GM21367 (cell line): ENCODE measurements around the gene EHF.

Experiments used
- ATAC-seq: cut with Tn5 transposase; IDR thresholded peaks from one replicate; pipeline ENCODE4 v1.9.1; 2021; ENCODE audit not compliant: unreplicated experiment

Gene EHF

DNA sequence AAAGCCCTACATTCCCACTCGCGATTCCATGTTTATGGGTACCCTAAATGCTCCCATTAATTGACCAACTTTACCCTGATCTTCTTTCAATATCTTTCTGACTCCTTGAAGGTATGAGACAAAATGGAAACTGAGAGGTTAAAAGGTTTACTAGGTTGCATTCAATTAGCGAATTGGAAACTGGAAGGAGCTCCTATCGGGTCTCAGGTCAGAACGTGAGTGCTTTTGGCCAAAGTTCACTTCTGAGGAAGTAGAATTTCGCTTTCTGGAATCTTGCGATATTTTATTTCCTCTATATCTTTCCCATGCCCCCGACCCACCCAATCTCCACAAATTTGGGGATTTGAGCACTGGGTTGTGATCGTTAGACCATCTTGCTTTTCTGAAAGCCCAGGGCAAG is 2.6 kb downstream of the EHF start:
- no peak for ATAC-seq

DNA sequence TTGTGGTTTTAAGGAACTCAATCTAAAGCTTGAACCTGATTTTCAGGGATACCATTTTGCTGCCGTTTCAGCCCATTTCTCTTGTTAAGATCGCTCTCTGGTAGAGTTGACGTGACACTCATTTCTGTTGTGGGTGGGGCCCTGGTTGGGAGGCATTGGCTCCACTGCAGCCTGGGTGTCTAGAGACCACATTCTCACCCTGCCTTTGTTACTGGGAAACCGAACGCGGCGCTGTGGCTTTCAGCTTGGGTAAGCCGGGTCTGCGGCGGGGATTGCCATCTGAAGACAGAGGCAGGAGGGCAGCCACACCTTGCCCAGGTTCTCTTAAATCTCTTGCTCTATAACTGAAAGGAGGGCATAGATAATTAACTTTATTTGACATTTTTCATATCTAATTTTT is 3.2 kb downstream of the EHF start:
- ATAC-seq = peak; percentile 77

DNA sequence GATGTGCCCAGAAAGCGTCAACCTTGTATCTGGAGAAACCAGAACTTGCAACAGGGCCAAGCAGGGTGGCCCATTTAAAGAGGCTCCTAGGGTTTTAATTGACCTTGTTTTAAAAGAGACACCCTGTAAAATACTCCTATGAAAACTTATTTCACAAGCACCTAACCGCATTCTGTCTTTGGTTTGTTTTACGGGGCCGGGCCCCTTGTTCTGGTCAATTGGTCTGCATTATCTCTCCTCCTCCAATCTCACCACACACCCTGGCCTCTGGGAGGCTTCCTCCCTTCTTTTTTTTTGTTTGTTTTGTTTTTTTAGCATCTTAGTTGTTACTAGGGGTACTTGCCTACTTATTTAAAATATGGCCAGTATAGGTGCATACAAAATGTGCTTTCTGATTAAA is 4.7 kb downstream of the EHF start:
- no peak for ATAC-seq

DNA sequence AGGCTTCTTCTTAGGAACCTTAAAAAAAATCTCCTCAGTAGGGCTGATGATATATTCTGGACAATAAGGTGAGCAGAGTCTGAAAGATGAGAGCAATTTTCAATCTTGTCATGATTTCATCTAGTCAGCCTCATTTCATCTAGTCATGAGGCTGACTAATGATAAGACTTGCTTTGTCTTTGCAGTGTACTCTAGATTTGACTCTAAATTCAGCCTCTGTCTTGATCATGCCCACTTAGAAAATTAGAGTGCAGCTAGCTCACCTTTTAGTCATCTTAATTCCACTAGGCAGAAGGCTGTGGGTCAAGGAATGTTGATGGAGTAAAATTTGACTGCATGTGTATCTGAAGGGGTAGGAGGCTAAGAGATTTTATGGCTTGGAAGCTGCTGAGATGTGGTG is 5.5 kb downstream of the EHF start:
- no peak for ATAC-seq

DNA sequence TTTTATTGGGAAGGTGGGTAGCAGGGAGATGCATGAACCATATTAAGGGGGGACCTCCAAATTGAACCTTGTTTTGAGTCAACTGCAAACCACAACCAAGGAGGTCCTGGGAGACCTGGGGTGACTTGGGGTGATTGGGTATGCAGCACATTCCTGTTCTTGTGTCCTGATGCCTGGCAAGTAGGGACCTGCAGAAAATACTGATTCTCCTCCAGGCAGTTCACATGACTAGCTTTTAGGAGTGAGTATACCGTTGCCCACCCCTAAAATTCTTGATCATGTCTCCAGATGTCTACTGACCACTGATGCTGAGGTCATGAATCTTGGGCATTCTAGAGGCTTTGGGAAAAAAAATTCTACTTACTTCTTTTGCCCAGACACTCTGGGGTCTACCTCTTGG is 6.3 kb downstream of the EHF start:
- ATAC-seq = no peak

DNA sequence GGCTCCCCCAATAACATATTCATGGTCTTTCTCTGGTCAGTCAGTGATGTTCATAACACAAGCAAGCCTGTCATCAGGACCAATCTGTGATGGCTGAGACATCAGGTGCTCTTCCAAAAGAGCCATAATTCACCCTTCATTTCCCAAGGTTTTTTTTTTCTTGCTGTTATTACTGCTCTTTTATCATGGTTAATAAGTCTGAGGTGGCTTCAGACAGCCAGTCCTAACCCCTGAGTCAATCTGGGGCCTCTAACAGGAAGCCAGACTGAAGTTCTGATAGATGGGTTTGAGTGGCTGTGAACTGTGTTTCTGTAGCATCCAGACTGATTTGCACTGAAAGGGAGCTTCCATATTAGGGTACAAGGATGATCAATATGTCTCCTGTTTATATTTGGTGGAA is 8.8 kb downstream of the EHF start:
- no peak for ATAC-seq

DNA sequence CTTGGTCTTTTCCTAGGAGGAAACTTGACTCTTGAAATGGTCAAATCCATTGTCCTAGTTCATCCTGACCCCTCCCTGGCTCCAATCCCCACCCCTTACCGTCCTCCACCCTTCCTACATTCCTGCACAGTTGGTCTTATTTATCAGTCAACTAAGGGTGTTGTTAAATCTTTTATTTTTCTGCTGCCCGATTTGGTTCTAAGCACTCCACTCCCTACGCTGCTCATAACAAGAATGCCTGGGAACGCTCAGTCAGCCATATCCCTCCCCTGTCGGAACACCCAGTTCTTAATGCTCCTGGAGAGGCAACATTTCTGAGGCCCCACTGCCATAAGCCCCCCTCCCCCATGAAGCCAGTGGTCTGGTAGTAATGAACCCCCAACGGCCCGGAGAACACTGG is 9.7 kb downstream of the EHF start:
- no peak for ATAC-seq

DNA sequence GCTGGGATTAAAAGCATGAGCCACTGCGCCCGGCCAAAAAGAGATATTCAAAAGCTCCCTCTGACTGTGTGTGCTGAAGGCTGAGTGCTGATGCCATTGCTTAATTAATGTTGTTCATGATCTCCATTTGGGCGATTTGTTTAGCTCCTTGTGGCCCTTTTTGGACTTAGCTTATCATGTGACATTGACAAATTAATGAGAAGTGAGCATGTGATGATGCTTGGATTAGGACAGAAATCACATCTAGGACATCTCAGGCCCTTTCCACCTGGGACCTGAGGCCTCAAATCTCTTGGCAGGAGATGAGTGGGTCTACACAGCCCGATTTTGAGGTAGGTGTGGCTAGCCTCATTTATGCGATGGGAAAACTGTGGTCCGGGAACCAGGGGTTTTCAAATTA is 10.4 kb downstream of the EHF start:
- ATAC-seq = no peak

DNA sequence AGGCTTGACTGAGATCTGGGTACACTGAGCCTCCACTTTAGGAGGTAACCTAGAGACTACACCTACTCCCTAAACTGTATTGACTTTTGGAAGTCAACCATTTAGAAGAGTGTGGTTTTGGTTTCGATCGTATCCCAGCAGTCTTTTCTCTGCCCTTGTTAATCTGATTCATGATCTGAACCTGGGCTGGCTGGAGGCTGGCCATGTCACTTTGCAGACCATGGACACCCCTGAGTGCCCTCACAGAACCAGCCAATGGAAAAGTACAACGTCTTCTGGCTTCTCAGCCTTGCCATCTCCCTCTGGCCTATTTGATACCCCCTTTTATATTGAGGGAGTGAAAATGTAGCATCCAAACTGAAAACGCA is 10.8 kb downstream of the EHF start:
- ATAC-seq = no peak

DNA sequence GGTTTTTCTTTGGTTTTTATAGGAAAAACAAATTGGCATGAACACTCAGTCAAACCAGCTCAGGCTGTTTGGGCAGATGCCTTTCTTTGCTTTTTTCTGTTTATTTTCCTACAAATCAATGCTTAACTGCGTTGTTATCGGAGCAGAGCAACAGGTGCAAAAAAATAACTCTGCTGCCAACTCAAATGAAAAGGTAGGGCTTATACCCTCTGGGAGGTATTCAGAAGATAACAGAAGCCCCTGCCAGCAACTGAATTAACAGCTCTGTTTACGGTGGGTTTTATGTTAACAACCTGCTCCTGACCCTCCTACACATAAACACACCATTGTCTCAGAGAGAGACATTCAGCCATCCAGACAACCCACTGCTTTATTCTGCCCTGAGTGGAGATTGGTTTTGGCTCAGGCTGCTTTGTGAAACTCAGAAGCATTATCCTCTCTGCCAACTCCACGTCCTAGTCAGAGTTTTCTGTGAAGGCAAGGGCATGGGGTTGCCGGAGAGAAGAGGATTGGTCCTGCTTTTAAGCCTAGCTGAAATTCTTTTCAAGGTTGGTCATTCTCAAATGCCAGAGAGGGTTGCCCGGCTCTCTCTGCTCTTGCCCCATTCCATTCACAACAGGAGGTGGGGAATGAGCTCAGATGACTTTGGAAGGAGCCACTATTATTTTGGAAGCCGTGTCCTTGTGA is 11.4 kb downstream of the EHF start:
- no peak for ATAC-seq

DNA sequence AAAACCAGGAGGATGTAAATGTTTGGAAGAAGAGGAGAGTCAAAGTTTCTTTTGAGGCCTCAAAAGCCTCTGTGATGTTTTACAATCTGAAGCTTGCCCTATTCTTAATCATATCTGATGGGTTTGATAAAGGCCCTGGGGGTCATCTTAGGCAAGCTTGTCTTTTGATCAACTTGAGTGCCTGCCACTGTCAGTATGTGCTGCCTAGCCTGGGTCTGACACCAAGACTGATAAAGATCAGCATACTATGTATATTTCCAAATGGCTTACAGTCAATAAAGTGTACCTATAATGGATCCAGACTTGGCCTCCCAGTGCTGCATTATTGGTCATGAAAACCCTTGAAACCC is 12.7 kb downstream of the EHF start:
- ATAC-seq = peak; percentile 20

DNA sequence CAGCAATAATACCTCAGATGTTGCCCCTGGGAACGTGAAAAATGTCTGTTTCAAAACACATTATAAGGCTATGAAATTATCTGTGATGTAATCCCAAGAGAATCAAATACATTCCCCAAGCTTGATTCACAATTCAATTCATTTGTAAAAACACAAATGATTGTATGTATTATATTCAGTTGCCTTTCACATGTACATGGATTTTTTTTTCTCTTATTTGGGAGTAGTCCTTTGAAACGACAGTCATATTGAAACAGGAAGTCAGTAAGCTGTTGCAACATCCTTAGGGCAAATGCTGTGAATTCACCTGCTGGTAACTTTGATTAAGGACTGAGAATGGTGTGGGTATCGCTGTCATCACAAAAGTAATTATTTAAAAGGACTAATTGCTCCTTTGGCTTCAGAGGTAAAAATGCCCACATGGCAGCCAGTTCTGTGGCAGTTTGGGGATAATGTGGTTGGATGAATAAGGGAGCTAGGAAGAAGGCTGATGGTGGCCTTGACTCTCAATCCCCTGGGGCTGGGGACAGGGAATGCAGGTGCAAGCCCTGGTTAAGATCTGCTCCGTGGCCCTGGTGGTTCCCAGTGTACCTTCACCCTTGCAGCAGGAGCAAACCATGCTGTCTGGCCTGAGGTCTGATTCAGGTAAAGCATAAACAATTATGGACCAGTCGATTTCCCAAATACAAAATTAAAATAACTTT is 13.2 kb downstream of the EHF start:
- ATAC-seq = peak; percentile 86

DNA sequence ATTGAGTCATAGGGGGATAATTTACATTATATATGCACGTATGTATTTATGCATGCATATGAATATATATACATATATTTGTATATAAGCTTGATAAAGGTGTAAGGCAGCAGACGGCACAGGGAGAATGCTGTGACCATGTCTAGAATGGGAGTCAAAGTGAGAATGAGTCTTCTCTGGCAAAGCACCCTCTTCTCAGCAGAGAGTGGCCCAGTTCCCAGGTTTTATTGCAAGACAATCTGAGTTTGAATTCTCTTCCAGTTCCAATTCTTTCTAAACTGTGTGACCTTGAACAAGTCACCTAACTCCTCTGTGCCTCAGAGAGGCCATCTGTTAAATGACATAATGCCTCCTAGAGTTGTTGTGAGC is 13.8 kb downstream of the EHF start:
- ATAC-seq = no peak

DNA sequence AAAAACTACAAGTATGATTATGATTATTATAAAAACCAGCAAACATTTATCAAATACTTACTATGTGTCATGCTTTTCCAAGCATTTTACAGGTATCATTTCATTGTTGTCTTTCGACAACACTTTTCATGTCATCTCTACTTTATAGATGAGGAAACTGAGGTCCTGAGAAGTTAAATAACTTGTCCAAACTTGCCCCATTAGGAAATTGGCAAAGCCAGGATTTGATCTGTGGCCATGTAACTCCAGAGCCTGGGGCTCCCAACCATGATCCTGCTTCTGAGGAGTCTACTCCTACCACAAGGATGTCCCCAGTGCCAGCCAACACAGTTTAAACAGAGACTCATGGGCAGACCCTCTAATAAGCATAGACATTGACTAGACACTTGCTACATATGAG is 15.2 kb downstream of the EHF start:
- no peak for ATAC-seq

DNA sequence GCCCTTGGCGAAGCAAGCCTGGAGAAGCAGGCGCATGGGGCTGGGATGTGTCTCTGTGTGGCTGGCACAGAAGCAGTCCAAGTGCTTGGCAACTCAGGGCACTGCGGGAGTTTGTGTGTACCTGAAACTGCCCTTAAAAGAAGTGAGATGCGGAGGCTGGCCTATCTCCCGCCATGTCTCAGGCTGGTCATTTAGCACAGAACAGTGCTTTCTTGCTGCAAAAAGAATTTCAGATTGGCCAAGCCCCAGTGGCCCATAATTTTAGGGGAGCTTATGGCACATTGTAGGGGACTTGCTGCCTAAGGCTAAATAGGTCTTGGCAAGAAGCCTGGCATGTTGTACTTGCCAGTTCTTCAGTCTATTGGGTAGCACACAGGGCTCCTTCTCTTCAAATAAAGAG is 16.4 kb downstream of the EHF start:
- no peak for ATAC-seq

DNA sequence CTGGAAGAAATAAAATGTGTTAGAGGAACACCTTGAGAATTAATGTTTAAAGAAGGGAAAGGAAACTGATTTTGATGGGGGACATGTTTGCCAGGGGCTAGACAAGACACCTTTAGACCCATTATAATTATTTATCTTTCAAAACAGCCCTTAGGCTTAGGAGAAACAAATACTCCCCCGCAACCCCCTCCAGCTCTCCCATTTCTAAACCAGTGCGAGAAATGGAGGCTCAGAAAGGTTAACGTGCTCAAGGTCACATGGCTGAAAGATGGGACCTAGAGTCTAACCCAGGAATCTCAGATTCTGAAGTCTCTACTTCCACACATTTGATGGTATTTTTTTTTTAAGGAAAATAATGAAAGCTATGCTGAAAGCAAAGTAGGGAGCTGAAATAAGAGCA is 18.0 kb downstream of the EHF start:
- no peak for ATAC-seq

DNA sequence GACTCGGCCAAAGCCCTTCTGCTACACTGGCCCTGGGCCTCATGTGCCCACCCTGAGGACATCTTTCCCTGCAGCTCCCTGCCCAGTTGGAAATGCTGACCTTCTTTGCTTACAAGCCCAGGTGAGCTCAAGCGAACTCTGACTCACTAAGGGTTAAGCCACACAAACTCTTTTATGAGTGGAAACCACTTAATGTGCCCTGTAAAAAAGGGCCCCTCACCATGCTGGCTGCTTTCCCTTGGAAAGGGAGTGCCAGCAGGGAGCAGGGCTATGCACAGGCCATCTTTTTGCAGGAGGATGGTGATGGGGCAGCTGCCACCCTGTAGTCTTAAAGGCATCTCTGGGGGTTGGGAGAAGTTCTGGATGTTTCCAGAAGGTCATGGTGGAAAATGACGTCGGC is 18.7 kb downstream of the EHF start:
- no peak for ATAC-seq

DNA sequence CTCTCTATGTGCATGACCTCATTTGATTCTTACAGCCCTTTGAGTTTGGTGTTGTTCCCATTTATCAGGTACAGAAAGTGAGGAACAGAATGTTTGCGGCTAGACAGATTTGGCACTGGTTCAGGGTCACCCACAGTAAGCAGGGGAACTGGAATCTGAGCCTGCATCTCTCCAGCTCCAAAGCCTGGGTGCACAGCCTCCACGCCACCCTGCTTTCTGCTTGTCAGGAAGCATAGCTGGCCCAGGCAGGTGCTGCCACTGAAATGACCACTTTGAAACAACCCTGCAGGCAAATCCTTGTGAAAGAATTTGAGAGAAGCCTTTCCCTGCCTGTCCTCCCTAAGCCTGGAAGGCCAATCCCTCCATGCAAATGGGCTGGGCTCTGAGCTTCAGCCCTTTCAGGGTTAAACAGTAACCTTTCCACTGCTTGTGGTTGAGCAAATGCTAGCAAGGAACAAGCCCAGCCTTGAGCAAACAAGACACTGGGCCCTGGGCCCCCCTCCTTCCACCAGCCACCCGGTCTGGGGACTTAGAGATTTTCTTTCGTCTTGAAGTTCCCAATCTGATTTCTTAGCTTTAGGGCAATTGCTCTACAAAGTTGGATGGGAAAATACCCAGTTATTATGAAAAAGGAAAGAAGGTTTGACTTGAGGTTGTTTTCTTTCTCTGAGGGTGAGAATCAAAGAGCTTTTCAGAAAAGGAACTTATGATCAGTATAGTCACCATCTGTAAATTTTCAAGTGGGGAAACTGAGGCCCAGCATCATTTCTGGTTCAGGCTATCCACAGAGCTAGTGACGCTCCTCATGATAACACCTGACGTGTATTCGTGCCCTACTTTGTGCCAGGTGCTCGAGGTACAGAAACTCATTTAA is 19.4 kb downstream of the EHF start:
- peak; percentile 55 for ATAC-seq

DNA sequence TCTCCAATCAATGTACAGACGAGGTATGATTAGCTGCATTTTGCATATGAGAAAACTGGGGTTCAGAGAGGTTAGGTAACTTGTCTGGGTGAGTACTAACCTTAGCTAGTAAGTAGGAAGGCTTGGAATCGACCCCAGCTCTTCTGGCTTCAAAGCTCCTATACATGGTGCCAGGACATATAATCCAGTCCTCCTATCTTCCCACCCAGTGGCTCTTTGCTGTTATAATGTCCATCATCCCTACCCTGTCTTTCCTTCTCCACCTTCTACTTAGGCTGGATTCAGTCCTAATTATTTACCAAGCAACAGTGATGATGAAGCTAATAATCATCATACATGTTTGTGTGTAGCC is 20.0 kb downstream of the EHF start:
- ATAC-seq = no peak

DNA sequence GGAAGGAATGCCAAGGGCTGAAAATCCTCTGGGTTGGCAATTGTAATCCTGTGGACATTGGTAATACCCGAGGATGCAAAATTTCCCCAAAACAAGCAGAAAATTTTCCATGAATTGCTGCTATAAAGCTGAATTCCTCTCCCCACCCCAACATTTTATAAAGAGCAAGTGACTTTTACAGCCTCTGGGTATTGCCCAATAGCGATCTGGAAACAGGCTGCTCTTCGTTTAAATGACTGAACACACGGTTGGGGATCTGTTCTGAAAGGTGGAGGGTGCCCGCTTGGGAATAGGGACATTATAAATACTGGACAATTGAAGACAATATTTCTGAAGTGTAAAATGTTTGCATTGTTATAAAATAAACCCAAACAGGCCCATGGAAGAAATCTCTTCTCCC is 20.6 kb downstream of the EHF start:
- no peak for ATAC-seq

DNA sequence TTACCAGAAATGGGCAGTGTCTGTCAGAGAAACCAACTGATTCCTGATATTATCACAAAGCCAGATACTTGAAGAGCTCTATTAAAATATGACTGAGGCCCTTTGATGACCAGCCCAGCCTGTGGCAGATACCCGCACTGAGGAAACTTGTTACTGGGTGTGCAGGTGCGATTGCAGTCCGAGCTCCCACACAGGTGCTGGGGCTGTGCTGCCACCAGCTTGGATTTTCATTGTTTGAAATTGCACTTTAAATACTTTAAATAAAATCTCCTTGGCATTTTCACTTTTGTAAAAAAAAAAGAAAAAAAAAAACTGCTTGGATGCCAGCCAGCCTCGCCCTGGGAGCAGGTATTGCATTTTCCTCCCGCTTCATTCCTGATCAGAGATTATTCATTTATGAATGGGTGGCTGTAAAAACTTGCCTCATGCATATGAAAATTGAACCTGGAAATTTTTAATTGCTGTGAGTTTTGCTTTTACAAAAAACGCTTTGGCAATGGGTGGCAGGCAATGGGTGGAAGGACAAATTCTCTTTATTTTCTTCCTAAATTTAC is 21.2 kb downstream of the EHF start:
- no peak for ATAC-seq

DNA sequence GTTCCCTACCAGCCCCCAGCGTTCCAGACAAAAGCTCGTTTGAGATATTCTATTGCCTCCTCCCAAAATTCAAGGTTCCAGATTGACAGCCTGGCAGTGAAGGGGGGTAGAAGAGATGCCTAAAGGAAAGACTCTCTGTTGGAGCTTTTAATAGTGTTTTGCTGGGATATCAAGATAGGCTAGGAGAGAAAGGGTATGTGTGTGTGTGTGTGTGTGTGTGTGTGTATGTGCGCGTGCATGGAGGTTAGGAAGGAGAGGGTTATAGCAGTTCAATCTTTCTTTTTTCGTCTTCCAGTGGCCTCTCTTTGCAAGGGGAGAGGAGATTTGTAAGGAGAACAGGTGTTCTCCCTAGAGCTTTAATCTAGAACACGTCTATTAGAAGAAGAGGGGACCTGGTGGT is 22.0 kb downstream of the EHF start:
- no peak for ATAC-seq
